Activated CD4-positive, alpha-beta memory T cell treated with anti-CD3 and anti-CD28 coated beads for 36 hours (primary cell): ENCODE data around the gene SRP14. TPM values are rescaled to one million over a fixed set of nuclear protein-coding genes. Genes with fewer than 3 reads are reported as not detected.

Experiments
- CTCF ChIA-PET: fragments of 350-600 bp; sonication (Branson Sonifier 250); formaldehyde crosslinking; loops from one replicate; lab custom pipeline; 2021; ENCODE audit warnings: antibody characterized with exemption, inconsistent platforms; lab: Charles Lee
- POLR2A ChIA-PET: fragments of 350-600 bp; sonication (Branson Sonifier 250); formaldehyde crosslinking; loops from one replicate; lab custom pipeline; 2021; ENCODE audit warnings: antibody characterized with exemption; lab: Charles Lee
- DNase-seq: peaks from one replicate; pipeline ENCODE4 v3.0.0-alpha.2; 2020
- H3K27ac Mint-ChIP-seq: one replicate; pipeline ENCODE4 v1.8.0; 2021; ENCODE audit warnings: mixed read lengths
- H3K27me3 Mint-ChIP-seq: one replicate; pipeline ENCODE4 v1.8.0; 2021; ENCODE audit warnings: mixed read lengths
- H3K36me3 Mint-ChIP-seq: one replicate; pipeline ENCODE4 v1.8.0; 2021; ENCODE audit warnings: mixed read lengths
- H3K4me1 Mint-ChIP-seq: one replicate; pipeline ENCODE4 v1.8.0; 2021; ENCODE audit warnings: low read depth, mixed read lengths
- H3K4me3 Mint-ChIP-seq: one replicate; pipeline ENCODE4 v1.8.0; 2021; ENCODE audit warnings: mild to moderate bottlenecking, mixed read lengths
- H3K9me3 Mint-ChIP-seq: one replicate; pipeline ENCODE4 v1.8.0; 2021; ENCODE audit warnings: mixed read lengths
- intact Hi-C: fragments of 100-400 bp; cut with micrococcal nuclease; formaldehyde crosslinking; loops from one replicate; pipeline ENCODE4 v1.15.1; 2023
- total RNA-seq, 2 experiments: library from RNA; stranded (reverse); gene quantifications; one replicate each; pipeline ENCODE4 v1.2.3, GENCODE V29; 2021

SRP14 gene
- total RNA-seq, result 100 to 1,000 TPM; 168 to 170 TPM

DNA sequence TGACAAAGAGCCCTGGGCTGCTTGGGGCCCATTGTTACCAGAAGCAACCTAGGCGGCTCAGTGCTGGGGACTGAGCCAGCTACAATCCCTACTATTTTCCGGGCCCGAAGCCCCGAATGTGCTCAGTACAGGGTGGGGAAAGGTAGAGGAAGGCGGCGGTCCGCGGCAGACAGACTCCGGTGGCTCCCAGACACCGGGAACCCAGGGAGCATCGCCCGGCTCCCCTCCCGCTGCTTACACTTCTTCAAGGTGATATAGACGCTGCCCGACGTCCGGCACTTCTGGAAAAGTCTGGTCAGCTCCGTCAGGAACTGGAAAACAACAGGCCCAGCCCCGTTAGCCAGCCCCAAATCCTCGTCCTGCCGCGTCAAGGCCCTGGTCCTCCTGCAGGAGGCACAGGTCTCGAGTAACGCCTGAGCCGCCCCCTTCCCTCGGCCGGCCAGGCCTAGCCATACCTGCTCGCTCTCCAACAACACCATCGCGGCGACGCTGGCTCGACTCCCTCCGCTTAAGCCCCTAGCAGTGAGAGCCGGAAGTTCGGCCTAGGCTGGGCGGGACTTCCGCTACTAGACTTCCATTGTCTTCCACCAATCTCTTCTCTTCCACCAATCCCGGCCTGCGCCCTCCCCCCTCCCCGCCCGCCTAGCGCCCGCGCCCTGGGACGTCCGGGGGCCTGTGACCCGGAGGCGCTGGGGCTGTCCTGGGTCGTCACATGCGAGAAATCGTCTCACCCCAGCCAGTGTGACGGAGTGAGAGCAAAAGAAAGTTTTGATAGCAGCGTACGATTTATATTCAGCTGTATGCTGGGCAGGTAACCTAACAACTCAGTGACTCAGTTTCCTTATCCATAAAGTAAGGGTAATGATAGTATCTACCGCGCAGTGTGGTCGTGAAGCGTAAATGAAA is at the start of gene SRP14:
SRP14 (minus strand) TSS at position 544 of the 906 bp plus-strand sequence; CDS start at position 479, 65 bp downstream.
- H3K27me3 Mint-ChIP-seq, result no peaks in the 10 kb centered on the region
- ChIA-PET CTCF (interaction anchor here (0.8 to 7.4 kb wide), 15 partner anchors 8 to 286 kb away, joined by 3 to 69 read pairs (median 4); partner anchors contain the start of genes BMF and FSIP1), POLR2A (interaction anchor here (0.8 to 3.4 kb wide), 8 partner anchors 8 to 269 kb away, joined by 3 to 12 read pairs (median 5); partner anchors contain the start of genes EIF2AK4 and PLCB2)
- intact Hi-C loops, result loop anchor here (1.0 to 10.0 kb wide), 3 partner anchors 8 to 354 kb away; partner anchors contain the start of gene FSIP1
- H3K4me1 Mint-ChIP-seq, result peaks cover 27% of the 10 kb centered on the region
- peak; percentile 97 for DNase-seq
- peak within 1 kb of the TSS; percentile 98 for H3K4me3 Mint-ChIP-seq
- peak within 1 kb of the TSS; percentile 91 for H3K27ac Mint-ChIP-seq
- H3K36me3 Mint-ChIP-seq, result peaks cover 37% of the 10 kb centered on the region
- H3K9me3 Mint-ChIP-seq, result no peaks in the 10 kb centered on the region

DNA sequence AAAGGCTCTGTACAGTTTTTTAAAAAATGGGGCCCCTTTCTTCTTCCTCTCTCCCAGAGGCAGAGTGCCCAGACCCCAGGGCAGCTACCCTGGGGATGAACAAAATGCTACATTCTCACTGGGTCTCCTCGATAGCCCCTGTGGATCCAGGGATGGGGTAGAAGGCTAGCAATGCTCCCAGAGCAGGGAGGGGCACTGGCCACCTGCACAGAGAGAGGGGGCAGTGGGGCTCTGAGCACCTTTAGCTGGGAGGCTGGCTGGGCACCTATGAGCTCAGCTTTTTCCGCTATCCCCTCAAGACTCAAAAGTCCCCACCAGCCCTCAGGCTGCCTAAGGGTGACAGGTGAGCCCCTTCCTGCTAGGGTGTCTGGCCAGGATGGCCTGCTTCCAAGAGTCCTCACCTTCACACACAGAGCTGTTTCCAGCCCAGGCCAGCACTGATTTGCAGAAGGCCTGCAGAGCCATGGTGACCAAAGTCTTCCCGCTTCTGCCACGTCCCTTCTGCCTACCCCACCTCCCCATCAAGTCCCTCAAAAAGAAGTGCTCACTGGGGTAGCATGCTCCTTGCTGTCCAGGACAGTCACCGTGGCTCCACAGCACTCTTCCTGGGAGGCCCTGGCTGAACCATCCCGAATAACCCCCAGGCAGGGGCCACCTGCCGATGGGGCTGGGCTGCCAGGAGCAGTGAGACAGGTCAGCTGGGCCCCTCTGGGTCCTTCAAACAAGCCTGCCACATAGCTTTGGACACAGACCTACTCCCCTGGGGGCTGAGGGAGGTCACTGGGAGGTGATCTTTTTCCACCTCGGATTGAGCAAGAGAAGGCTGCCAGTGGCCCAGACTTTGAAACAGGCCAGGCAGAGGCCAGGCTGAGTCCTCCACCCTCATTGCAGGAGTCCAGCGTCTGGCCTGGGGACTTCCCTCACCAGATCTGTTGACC is 49.3 kb upstream of the SRP14 start:
- Mint-ChIP-seq H3K4me3 (no peak overlapping the region), H3K27me3 (peaks cover 18% of the 10 kb centered on the region), H3K9me3 (no peaks in the 10 kb centered on the region), H3K36me3 (no peaks in the 10 kb centered on the region), H3K27ac (no peak overlapping the region), H3K4me1 (peaks cover 5% of the 10 kb centered on the region)
- POLR2A ChIA-PET, result no interaction called here
- no peak for DNase-seq
- CTCF ChIA-PET, result interaction anchor here (1.6 to 2.1 kb wide), 2 partner anchors 16 to 17 kb away, joined by 3 to 10 read pairs; no protein-coding TSS in a partner anchor
- intact Hi-C loops, result no loop called here

DNA sequence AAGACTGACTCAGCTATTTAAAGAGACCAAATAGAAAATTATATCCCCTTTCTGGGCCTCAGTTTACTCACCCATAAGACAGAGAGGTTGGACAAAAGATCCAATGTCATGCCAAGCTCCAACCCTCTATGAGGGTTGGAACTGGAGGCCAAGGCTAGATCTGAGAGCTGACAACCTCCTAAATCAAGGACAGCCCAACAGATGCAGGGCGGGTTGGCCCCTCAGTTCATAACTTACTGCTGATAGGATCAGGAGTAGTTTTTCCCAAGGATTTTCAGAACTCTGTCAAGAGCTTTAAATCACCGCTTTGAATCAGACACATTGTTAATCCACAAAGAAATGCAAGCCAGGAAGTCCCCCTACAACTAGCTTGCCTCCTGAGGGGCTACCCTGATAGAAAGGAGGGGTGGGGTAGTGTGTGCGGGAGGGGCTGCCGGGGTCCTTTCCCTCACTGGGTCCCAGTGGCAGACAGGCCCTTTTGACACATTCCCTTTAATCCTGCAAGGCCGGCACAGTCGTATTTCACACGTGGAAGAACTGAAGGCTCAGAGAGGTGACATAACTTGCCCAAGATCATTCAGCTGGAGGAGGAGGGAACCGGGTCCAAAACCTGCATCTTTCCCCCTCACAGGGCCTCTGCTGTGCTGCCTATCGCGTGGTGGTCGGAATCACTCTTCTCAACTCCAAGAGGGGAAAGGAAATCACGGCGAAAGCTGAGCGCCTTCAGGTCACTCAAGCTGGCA is 48.3 kb upstream of the SRP14 start:
- Mint-ChIP-seq H3K9me3 (no peaks in the 10 kb centered on the region), H3K4me3 (no peak overlapping the region), H3K27me3 (peaks cover 27% of the 10 kb centered on the region), H3K27ac (no peak overlapping the region), H3K36me3 (no peaks in the 10 kb centered on the region), H3K4me1 (peaks cover 7% of the 10 kb centered on the region)
- intact Hi-C loops, result no loop called here
- ChIA-PET CTCF (interaction anchor here (1.6 to 2.1 kb wide), 3 partner anchors 10 to 18 kb away, joined by 3 to 10 read pairs (median 3); no protein-coding TSS in a partner anchor), POLR2A (no interaction called here)
- no peak for DNase-seq

DNA sequence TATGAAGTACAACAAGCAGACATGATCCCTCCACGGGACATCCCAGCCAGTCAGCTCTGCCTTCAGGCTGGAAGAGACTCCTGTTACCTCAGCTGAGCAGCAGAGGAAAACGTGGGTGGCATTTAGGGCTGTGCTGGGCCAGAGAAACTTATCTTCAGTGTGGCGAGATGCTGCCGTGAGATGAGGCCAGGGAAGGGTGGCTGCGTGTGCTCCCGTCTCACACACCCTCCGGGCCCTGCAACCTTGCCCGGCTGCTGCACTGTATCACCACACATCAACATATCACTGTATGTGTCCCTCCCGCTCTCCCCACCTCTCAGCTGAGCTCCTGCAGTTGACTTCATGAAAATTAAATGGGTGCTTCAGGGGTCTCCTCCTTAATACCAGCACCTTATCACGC is 46.3 kb upstream of the SRP14 start:
- peaks cover 41% of the 10 kb centered on the region for H3K27me3 Mint-ChIP-seq
- no peaks in the 10 kb centered on the region for H3K9me3 Mint-ChIP-seq
- peaks cover 22% of the 10 kb centered on the region for H3K4me1 Mint-ChIP-seq
- CTCF ChIA-PET, result interaction anchor here (1.1 kb wide), 1 partner anchor 189 kb away, joined by 3 read pairs; no protein-coding TSS in a partner anchor
- DNase-seq, result no peak
- no peaks in the 10 kb centered on the region for H3K36me3 Mint-ChIP-seq
- H3K4me3 Mint-ChIP-seq, result no peak overlapping the region
- no peak overlapping the region for H3K27ac Mint-ChIP-seq
- intact Hi-C loops, result no loop called here
- POLR2A ChIA-PET, result no interaction called here

GRCh38 chr15:40084650-40085049 is 45.7 kb upstream of the SRP14 start:
- no peak for DNase-seq
- Mint-ChIP-seq H3K9me3 (no peaks in the 10 kb centered on the region), H3K27ac (no peak overlapping the region), H3K36me3 (no peaks in the 10 kb centered on the region), H3K27me3 (peaks cover 41% of the 10 kb centered on the region), H3K4me3 (no peak overlapping the region), H3K4me1 (peaks cover 24% of the 10 kb centered on the region)
- intact Hi-C loops, result no loop called here
- ChIA-PET CTCF (no interaction called here), POLR2A (no interaction called here)

DNA sequence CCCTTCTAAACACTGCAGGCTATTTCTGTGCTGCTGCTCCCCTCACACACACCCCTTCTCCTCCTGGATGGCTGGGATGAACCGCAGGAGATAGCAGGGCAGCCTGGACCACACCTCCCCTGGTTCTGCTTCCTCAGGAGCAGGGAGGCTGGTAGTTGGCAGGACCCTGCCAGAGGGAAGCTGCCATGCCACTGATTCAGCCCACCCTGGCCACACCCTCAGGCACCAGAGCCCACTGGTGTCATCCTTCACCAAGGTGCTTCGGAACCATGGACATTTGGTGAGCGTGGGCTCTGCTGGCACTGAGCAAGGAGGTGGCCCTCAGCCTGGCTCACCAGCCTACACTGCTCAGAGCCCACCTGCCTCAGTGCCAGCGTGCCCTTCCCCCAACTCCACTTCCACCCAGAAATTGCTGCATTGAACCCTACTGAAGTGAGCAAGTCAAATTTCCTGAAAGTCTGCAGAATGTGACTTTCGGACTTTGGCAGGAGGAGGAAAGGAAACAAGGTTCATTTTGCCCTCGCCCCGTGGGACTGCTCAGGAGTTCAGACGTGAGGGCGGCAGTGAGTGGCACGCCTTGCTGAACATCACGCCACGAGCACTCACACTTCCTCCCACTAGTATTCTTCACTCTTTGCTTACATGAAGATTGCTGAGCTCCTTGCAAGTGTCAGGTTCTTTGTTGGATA is 43.4 kb upstream of the SRP14 start:
- H3K27me3 Mint-ChIP-seq, result peaks cover 43% of the 10 kb centered on the region
- no peaks in the 10 kb centered on the region for H3K9me3 Mint-ChIP-seq
- H3K27ac Mint-ChIP-seq, result no peak overlapping the region
- CTCF ChIA-PET, result interaction anchor here (0.8 to 1.8 kb wide), 2 partner anchors 23 to 35 kb away, joined by 3 to 9 read pairs; no protein-coding TSS in a partner anchor
- H3K4me1 Mint-ChIP-seq, result peaks cover 24% of the 10 kb centered on the region
- intact Hi-C loops, result no loop called here
- H3K4me3 Mint-ChIP-seq, result no peak overlapping the region
- no peak for DNase-seq
- H3K36me3 Mint-ChIP-seq, result no peaks in the 10 kb centered on the region
- POLR2A ChIA-PET, result interaction anchor here (1.2 kb wide), 1 partner anchor 17 kb away, joined by 3 read pairs; no protein-coding TSS in a partner anchor

GRCh38 chr15:40081691-40082194 is 42.8 kb upstream of the SRP14 start:
- H3K4me3 Mint-ChIP-seq, result no peak overlapping the region
- POLR2A ChIA-PET, result interaction anchor here (1.2 kb wide), 1 partner anchor 17 kb away, joined by 3 read pairs; no protein-coding TSS in a partner anchor
- peaks cover 43% of the 10 kb centered on the region for H3K27me3 Mint-ChIP-seq
- H3K9me3 Mint-ChIP-seq, result no peaks in the 10 kb centered on the region
- no peaks in the 10 kb centered on the region for H3K36me3 Mint-ChIP-seq
- no peak overlapping the region for H3K27ac Mint-ChIP-seq
- CTCF ChIA-PET, result interaction anchor here (1.8 kb wide), 1 partner anchor 23 kb away, joined by 9 read pairs; no protein-coding TSS in a partner anchor
- peaks cover 24% of the 10 kb centered on the region for H3K4me1 Mint-ChIP-seq
- intact Hi-C loops, result loop anchor here (2.0 kb wide), 1 partner anchor 15 kb away; no protein-coding TSS in a partner anchor
- DNase-seq, result no peak

- no peak overlapping the region for H3K4me3 Mint-ChIP-seq
- POLR2A ChIA-PET, result interaction anchor here (1.2 kb wide), 1 partner anchor 18 kb away, joined by 3 read pairs; no protein-coding TSS in a partner anchor
- H3K27me3 Mint-ChIP-seq, result peaks cover 43% of the 10 kb centered on the region
- H3K4me1 Mint-ChIP-seq, result peaks cover 24% of the 10 kb centered on the region
- CTCF ChIA-PET, result interaction anchor here (1.8 kb wide), 1 partner anchor 24 kb away, joined by 9 read pairs; no protein-coding TSS in a partner anchor
- no peak overlapping the region for H3K27ac Mint-ChIP-seq
- H3K9me3 Mint-ChIP-seq, result no peaks in the 10 kb centered on the region
- no peak for DNase-seq
- intact Hi-C loops, result loop anchor here (2.0 kb wide), 1 partner anchor 16 kb away; no protein-coding TSS in a partner anchor
- H3K36me3 Mint-ChIP-seq, result no peaks in the 10 kb centered on the region
These were observed 41.9 kb upstream of the SRP14 start for GRCh38 chr15:40080847-40081246.

DNA sequence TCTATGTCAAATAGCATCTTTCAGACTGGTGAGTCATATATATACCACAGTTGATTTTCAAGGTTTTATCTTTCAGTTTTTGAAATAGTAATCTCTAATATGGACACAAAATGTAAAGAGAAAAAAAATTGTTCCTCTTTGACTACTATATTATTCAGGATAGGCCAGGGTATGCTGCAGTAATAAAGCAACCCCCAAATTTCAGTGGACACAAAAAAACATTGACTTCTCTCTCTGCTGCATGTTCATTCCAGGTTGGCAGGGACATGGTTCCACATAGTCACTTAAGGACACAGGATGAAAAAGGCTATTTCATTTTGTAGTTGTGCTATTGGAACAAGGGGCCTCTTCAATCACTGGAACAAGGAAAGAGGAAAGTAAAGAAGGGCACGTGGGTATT is 41.1 kb upstream of the SRP14 start:
- CTCF ChIA-PET, result no interaction called here
- intact Hi-C loops, result loop anchor here (2.0 kb wide), 1 partner anchor 17 kb away; no protein-coding TSS in a partner anchor
- Mint-ChIP-seq H3K27me3 (peaks cover 39% of the 10 kb centered on the region), H3K4me1 (peaks cover 20% of the 10 kb centered on the region), H3K27ac (no peak overlapping the region), H3K4me3 (no peak overlapping the region), H3K9me3 (no peaks in the 10 kb centered on the region), H3K36me3 (no peaks in the 10 kb centered on the region)
- DNase-seq, result no peak
- POLR2A ChIA-PET, result no interaction called here

- peaks cover 19% of the 10 kb centered on the region for H3K4me1 Mint-ChIP-seq
- intact Hi-C loops, result no loop called here
- ChIA-PET CTCF (no interaction called here), POLR2A (no interaction called here)
- no peak overlapping the region for H3K27ac Mint-ChIP-seq
- no peak overlapping the region for H3K4me3 Mint-ChIP-seq
- H3K9me3 Mint-ChIP-seq, result no peaks in the 10 kb centered on the region
- no peaks in the 10 kb centered on the region for H3K36me3 Mint-ChIP-seq
- DNase-seq, result no peak
- H3K27me3 Mint-ChIP-seq, result peaks cover 33% of the 10 kb centered on the region
These were observed 40.5 kb upstream of the SRP14 start for GRCh38 chr15:40079456-40079855.
